ENCODE data around the gene FBXO4. TPM values are rescaled to one million over a fixed set of nuclear protein-coding genes. Genes with fewer than 3 reads are reported as not detected.

The FBXO4 gene
- total RNA-seq: 1 to 10 TPM; 7.6 to 8.6 TPM

GRCh38 chr5:41924872-41925554 lies at the start of gene FBXO4:
FBXO4 (plus strand) TSS chr5:41925281; CDS start chr5:41925310, 29 bp downstream.
- intact Hi-C loops (cut with DNase I): loop anchor here (5.0 kb wide), 2 partner anchors 53 to 68 kb away; partner anchors contain the start of gene OXCT1
- no peaks in the 10 kb centered on the region for H3K27me3 ChIP-seq
- peak within 1 kb of the TSS; percentile 87 to 89 for H3K9ac ChIP-seq (ENCODE audit: low read depth in 2 of 2, low read length in 2 of 2)
- TF ChIP-seq CTCF (IDR thresholded peaks at IDR 0.05): peak; percentile 32
- H3K4me1 ChIP-seq: no peaks in the 10 kb centered on the region
- H3K36me3 ChIP-seq: no peaks in the 10 kb centered on the region
- peak; percentile 86 for DNase-seq
- H3K9me3 ChIP-seq: no peaks in the 10 kb centered on the region
- peak within 1 kb of the TSS; percentile 66 for H3K4me3 ChIP-seq
- peak within 1 kb of the TSS; percentile 88 for H3K27ac ChIP-seq

DNA sequence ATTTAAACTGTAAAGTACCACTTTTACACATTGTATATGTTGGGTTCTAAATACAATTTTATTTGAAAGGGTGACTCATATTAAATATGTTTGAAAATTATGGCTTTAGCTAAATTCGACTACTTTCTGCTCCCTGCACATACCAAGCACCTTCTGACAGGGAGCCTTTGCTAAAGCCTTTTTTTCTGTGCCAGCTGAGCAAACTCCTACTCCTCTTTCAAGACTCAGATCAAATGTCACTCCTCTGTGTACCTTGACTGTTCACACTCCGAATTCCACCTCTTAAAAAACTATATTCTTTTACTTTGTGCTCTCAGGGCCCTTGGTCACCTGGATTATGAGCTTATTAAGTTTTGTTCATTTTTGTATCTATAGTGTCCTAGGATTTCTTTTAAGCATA lies 48.4 kb upstream of the FBXO4 start:
- Histone ChIP-seq H3K36me3 (no peaks in the 10 kb centered on the region), H3K9me3 (no peaks in the 10 kb centered on the region), H3K27ac (no peak overlapping the region), H3K4me1 (no peaks in the 10 kb centered on the region), H3K27me3 (no peaks in the 10 kb centered on the region), H3K4me3 (no peak overlapping the region), H3K9ac (ENCODE audit: low read depth in 2 of 2, low read length in 2 of 2) (no peak overlapping the region)
- no peak for DNase-seq
- intact Hi-C loops (cut with DNase I): no loop called here
- no peak for TF ChIP-seq CTCF (IDR thresholded peaks at IDR 0.05)

- no peaks in the 10 kb centered on the region for H3K27me3 ChIP-seq
- H3K9me3 ChIP-seq: no peaks in the 10 kb centered on the region
- H3K4me3 ChIP-seq: no peak overlapping the region
- DNase-seq: no peak
- intact Hi-C loops (cut with DNase I): no loop called here
- no peak for TF ChIP-seq CTCF (IDR thresholded peaks at IDR 0.05)
- H3K27ac ChIP-seq: no peak overlapping the region
- H3K9ac ChIP-seq (ENCODE audit: low read depth in 2 of 2, low read length in 2 of 2): no peak overlapping the region
- no peaks in the 10 kb centered on the region for H3K36me3 ChIP-seq
- H3K4me1 ChIP-seq: no peaks in the 10 kb centered on the region
Measured at GRCh38 chr5:41877408-41877807, 47.7 kb upstream of the FBXO4 start.

- H3K4me1 ChIP-seq: no peaks in the 10 kb centered on the region
- no peaks in the 10 kb centered on the region for H3K36me3 ChIP-seq
- H3K27ac ChIP-seq: no peak overlapping the region
- DNase-seq: no peak
- no peaks in the 10 kb centered on the region for H3K27me3 ChIP-seq
- no peak overlapping the region for H3K9ac ChIP-seq (ENCODE audit: low read depth in 2 of 2, low read length in 2 of 2)
- intact Hi-C loops (cut with DNase I): no loop called here
- no peak for TF ChIP-seq CTCF (IDR thresholded peaks at IDR 0.05)
- no peaks in the 10 kb centered on the region for H3K9me3 ChIP-seq
- H3K4me3 ChIP-seq: no peak overlapping the region
Measured at GRCh38 chr5:41878173-41878572, 46.9 kb upstream of the FBXO4 start.

DNA sequence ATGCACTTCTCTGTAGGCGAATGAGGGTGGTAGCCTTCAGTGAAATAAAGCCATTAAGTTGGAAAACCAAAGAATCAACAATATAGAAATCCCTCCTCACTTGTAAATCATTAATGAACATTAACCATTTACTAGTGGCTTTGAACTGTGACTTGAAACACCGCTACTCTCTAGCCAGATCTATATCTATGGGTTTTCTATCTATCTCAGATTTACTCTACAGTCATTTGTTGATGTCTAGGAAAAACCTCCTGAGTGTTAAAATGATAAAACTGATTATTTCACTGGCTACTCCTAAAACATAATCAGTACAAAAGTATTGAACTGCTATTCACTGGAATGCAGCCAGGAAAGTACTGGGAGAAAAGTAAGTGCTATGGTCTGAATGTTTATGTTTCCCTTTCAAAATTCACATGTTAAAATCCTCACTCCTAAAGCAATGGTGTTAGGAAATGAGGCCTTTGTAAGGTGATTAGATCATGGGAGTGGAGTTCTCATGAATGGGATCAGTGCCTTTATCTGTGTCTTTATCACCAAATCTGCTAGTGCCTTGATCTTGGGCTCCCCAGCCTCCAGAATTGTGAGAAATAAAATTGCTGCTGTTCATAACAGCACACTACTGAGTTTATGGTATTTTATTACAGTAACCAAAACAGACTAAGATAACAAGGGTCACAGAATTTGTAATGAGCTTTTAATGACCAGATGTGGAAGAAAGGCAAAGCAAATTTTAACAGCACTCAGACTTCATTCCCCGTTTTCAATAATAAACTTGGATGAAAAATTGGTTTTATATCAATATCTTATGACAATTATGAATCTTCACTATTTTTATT lies 46.2 kb upstream of the FBXO4 start:
- H3K27ac ChIP-seq: no peak overlapping the region
- H3K4me3 ChIP-seq: no peak overlapping the region
- no peaks in the 10 kb centered on the region for H3K36me3 ChIP-seq
- DNase-seq: no peak
- no peaks in the 10 kb centered on the region for H3K4me1 ChIP-seq
- intact Hi-C loops (cut with DNase I): no loop called here
- H3K9ac ChIP-seq (ENCODE audit: low read depth in 2 of 2, low read length in 2 of 2): no peak overlapping the region
- H3K27me3 ChIP-seq: no peaks in the 10 kb centered on the region
- no peak for TF ChIP-seq CTCF (IDR thresholded peaks at IDR 0.05)
- H3K9me3 ChIP-seq: no peaks in the 10 kb centered on the region
